BJ (cell line): Measurements from ENCODE around the gene FZD7. TPM values are rescaled to one million over a fixed set of nuclear protein-coding genes. Genes with fewer than 3 reads are reported as not detected.

Experiments used
- CTCF ChIA-PET: fragments of 350-600 bp; formaldehyde crosslinking; extraction: SDS; loops from one replicate; lab custom pipeline; 2021; ENCODE audit warnings: antibody characterized with exemption, inconsistent platforms; lab: Yijun Ruan, JAX
- POLR2A ChIA-PET: fragments of 300-600 bp; sonication (Branson Sonifier 250); formaldehyde crosslinking; extraction: SDS; loops from one replicate; lab custom pipeline; 2021; ENCODE audit warnings: antibody characterized with exemption; lab: Charles Lee
- DNase-seq: peaks from one replicate; pipeline ENCODE4 v3.0.0-alpha.2; 2011; ENCODE audit warnings: low read depth
- H3K27me3 ChIP-seq: 2 replicates; pipeline ENCODE4 v1.6.0; 2011; ENCODE audit warnings: low read length; ENCODE audit not compliant: control insufficient read depth, insufficient read depth
- H3K36me3 ChIP-seq: 2 replicates; pipeline ENCODE4 v1.5.1; 2011; ENCODE audit warnings: low read length; ENCODE audit not compliant: control insufficient read depth, insufficient read depth
- H3K4me3 ChIP-seq: 2 replicates; pipeline ENCODE4 v1.5.1; 2011; ENCODE audit warnings: low read depth, mild to moderate bottlenecking, control low read depth, low read length
- polyA plus RNA-seq: library from polyadenylated mRNA; depleted of rRNA; stranded (reverse); fragments of >200 nt; gene quantifications from 2 replicates; pipeline ENCODE4 v1.2.3, GENCODE V29; 2011
- TF ChIP-seq, protein P1 (sequence below): IDR thresholded peaks from 2 replicates; pipeline ENCODE4 v1.5.1; 2011; ENCODE audit warnings: low read depth, mild to moderate bottlenecking, control low read depth, inconsistent platforms, low read length, moderate library complexity; ENCODE audit not compliant: insufficient read depth

The FZD7 gene
- polyA plus RNA-seq, 1 experiment = 42.6 TPM

DNA sequence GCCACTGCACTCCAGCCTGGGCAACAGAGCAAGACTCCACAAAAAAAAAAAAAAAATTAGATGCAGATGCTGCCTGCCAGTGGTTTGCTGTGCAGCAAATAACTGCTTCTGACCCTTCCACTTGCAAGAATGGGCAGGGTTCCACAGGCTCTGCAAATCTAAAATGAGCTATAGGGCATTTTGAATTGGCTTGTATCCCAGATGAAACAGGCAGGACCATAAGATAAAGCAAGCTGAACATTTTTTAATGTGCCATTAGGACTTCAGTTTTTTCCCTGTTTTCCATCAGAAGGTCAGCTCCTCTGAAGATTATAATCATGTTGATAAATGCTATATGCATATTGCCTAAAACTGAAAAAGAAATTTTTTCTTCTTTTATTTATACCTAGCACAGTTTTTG, 15.7 kb upstream of the FZD7 start:
- ChIA-PET CTCF (interaction anchor here (3.2 kb wide), 1 partner anchor 158 kb away, joined by 10 read pairs; no protein-coding TSS in a partner anchor), POLR2A (no interaction called here)
- TF ChIP-seq, protein P1, sequence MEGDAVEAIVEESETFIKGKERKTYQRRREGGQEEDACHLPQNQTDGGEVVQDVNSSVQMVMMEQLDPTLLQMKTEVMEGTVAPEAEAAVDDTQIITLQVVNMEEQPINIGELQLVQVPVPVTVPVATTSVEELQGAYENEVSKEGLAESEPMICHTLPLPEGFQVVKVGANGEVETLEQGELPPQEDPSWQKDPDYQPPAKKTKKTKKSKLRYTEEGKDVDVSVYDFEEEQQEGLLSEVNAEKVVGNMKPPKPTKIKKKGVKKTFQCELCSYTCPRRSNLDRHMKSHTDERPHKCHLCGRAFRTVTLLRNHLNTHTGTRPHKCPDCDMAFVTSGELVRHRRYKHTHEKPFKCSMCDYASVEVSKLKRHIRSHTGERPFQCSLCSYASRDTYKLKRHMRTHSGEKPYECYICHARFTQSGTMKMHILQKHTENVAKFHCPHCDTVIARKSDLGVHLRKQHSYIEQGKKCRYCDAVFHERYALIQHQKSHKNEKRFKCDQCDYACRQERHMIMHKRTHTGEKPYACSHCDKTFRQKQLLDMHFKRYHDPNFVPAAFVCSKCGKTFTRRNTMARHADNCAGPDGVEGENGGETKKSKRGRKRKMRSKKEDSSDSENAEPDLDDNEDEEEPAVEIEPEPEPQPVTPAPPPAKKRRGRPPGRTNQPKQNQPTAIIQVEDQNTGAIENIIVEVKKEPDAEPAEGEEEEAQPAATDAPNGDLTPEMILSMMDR = no peak
- Histone ChIP-seq H3K27me3 (no peaks in the 10 kb centered on the region), H3K4me3 (no peak overlapping the region), H3K36me3 (no peaks in the 10 kb centered on the region)
- DNase-seq = no peak

DNA sequence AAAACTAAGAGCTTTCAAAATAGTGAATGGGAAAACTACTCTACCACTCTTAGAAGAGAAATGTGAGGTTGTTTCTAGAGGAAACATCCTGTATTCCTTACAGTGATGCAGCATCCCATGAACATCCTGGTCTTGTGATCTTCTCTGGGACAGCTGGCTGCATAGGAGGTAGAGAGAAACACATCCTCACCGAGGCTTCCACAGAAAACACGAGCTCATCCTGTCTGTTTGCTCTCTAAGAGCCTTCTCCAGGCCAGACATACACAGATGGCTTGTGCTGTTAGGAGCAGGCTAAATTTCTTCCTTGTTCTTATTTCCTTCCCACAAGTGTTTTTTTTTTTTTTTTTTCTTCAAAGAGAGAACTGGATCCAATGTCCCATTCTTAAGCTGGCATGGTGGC, 14.7 kb upstream of the FZD7 start:
- CTCF ChIA-PET = interaction anchor here (1.1 to 3.2 kb wide), 2 partner anchors 12 to 159 kb away, joined by 4 to 10 read pairs; no protein-coding TSS in a partner anchor
- Histone ChIP-seq H3K27me3 (no peaks in the 10 kb centered on the region), H3K4me3 (no peak overlapping the region), H3K36me3 (no peaks in the 10 kb centered on the region)
- no peak for DNase-seq
- POLR2A ChIA-PET = no interaction called here
- TF ChIP-seq, protein P1 = no peak

DNA sequence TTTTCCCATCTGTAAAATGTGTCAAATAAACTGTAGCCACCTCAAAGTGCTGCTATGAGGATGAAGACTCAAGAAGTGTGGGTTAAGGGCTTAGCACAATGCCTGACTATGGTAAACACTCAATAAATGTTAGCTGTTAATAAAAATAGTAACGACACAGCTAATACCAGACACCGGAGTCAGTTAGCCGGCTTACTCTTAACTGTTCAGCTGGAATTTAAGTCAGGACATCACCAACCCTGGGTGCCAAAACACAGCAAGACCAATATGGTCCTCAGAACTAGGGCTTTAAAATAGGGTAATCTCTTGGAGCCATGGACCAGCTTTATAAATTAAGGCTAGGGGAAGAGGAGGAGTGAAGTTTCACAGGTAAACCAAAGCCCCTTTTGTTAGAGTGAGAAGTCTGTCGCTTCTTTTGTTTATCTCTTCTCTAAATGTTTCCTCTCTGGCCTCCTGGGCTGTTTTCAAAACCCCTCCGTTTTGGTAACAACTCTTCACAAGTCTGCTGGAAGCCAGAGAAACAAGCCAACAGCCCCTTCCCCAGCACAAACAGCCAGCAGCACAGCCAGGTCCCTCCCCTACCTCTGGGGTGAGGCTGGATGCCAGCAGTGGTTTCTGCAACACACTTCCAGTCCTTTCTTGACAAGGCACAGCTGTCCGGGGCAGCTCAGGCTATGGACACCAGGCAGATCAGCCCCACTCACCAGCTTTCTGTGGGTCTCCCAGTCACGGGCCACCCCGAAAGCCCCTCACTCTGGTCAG, 13.8 kb upstream of the FZD7 start:
- no peak overlapping the region for H3K4me3 ChIP-seq
- ChIA-PET POLR2A (no interaction called here), CTCF (interaction anchor here (0.9 to 3.2 kb wide), 2 partner anchors 139 to 160 kb away, joined by 3 to 10 read pairs; no protein-coding TSS in a partner anchor)
- no peaks in the 10 kb centered on the region for H3K36me3 ChIP-seq
- DNase-seq = no peak
- TF ChIP-seq, protein P1 = no peak
- H3K27me3 ChIP-seq = no peaks in the 10 kb centered on the region

DNA sequence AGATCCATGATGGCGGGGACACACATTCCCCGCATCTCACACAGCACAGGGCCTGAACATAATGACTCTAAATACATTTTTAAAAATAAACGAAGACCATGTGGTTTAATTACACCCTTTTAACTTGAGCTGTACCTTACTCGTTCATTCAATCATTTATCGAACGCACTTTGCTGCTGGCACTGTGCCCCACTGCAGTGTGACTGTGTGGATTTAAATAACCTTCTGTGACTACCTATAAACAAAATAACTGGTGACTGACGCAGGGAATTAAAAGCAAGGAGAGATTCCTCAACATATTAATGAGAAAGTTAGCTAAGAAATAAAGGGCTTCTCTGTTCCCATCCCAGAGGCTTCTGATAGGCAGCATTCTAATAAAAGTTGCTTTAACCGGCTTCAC, 10.9 kb upstream of the FZD7 start:
- Histone ChIP-seq H3K4me3 (no peak overlapping the region), H3K36me3 (no peaks in the 10 kb centered on the region), H3K27me3 (no peaks in the 10 kb centered on the region)
- ChIA-PET CTCF (no interaction called here), POLR2A (no interaction called here)
- TF ChIP-seq, protein P1 = no peak
- DNase-seq = no peak

DNA sequence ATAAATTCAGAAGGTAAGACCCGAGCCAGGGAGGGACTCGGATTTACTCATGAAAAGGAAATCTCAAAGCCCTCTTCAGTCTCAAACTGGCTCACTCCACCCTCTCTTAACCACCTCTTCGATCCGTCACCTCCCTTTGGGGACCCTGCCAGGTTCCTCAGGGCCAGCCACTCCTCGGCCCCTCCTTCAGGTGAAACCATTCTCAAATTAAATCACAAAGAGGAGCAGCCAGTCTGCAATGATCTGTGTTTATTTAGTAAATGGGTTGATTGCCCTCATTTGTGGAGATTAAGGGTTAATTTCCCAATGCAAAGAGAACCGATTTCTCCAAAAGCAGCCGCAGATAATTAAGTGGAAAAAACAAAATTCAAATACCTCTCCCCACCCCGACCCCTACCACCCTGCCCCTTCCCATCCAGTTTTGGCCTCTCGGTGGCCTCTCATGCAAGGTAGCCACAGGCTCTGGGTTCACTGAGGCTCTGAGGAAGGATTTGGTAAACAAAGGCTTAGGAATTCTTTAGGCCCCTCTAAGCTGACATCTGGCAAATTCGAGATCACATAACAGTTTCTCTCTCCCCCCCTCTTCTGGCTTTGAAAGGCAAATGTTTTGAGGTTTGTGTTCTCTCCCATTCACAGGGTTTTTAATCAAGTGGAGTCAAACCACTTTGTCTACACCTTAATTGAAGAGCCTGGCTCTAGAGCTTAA, 10.3 kb upstream of the FZD7 start:
- no peak for DNase-seq
- no peak overlapping the region for H3K4me3 ChIP-seq
- H3K36me3 ChIP-seq = no peaks in the 10 kb centered on the region
- no peaks in the 10 kb centered on the region for H3K27me3 ChIP-seq
- POLR2A ChIA-PET = no interaction called here
- TF ChIP-seq, protein P1 = no peak
- CTCF ChIA-PET = interaction anchor here (0.5 to 1.0 kb wide), 2 partner anchors 155 to 225 kb away, joined by 3 read pairs; no protein-coding TSS in a partner anchor
